Stimulated activated CD8-positive, alpha-beta memory T cell treated with anti-CD3 and anti-CD28 coated beads, Interleukin-7, amount 100 ng/mL, for 4 hours (primary cell): ENCODE data around the gene ATG2B.

Experiments
- DNase-seq, 2 donors: peaks; one replicate each; pipeline ENCODE4 v3.0.0-alpha.2; 2020; ENCODE audit warnings: low read depth in 2 of 2

The ATG2B gene, protein sequence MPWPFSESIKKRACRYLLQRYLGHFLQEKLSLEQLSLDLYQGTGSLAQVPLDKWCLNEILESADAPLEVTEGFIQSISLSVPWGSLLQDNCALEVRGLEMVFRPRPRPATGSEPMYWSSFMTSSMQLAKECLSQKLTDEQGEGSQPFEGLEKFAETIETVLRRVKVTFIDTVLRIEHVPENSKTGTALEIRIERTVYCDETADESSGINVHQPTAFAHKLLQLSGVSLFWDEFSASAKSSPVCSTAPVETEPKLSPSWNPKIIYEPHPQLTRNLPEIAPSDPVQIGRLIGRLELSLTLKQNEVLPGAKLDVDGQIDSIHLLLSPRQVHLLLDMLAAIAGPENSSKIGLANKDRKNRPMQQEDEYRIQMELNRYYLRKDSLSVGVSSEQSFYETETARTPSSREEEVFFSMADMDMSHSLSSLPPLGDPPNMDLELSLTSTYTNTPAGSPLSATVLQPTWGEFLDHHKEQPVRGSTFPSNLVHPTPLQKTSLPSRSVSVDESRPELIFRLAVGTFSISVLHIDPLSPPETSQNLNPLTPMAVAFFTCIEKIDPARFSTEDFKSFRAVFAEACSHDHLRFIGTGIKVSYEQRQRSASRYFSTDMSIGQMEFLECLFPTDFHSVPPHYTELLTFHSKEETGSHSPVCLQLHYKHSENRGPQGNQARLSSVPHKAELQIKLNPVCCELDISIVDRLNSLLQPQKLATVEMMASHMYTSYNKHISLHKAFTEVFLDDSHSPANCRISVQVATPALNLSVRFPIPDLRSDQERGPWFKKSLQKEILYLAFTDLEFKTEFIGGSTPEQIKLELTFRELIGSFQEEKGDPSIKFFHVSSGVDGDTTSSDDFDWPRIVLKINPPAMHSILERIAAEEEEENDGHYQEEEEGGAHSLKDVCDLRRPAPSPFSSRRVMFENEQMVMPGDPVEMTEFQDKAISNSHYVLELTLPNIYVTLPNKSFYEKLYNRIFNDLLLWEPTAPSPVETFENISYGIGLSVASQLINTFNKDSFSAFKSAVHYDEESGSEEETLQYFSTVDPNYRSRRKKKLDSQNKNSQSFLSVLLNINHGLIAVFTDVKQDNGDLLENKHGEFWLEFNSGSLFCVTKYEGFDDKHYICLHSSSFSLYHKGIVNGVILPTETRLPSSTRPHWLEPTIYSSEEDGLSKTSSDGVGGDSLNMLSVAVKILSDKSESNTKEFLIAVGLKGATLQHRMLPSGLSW (N-terminal part only)

DNA sequence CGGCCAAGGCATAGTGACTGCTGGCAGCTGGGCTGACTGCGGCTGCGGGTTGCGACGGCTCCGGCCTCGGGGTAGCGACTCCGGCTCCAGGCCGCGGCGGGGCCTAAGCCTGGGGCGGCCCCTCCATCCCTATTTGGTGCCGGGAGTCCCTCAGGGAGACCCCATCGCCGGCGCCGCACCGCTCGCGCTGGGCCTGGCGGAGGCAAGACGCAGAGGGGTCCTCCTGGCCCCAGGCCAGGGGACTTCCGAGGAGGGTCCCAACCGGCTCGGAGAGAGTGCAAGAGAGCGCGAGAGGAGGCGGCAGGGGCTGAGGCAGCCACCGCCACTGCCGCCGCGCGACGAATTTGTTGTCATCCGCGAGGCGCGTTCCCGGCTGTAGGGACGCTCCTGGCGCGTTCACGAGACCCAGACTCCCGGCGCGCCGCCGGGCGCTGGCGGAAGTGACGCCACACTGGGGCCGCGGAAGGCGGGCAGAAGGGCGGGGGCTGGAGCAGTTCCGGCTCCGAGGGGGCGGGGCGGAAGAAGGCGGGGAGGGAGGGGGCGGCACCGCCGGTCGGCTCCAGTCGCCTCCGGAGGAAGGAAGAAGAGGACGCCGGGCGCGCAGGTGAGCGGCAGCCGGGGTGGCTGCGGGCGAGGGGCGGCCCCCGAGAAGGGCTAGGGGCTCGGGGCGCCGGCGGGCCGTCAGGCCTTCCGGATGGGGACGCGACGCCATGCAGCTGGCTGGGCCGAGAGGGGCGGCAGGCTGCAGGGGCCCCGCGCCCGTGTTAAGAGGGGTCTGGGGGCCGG, at the start of gene ATG2B, which contains the start of gene GSKIP:
Gene ATG2B, minus strand, starts transcription at position 377 of the 786 bp plus-strand sequence. Its CDS starts 365 bp downstream, at position 12.
Gene GSKIP, plus strand, starts transcription at position 562 of the 786 bp plus-strand sequence. CDS start 18,722 bp downstream, outside the sequence.
- peak; percentile 90 to 95 for DNase-seq

DNA sequence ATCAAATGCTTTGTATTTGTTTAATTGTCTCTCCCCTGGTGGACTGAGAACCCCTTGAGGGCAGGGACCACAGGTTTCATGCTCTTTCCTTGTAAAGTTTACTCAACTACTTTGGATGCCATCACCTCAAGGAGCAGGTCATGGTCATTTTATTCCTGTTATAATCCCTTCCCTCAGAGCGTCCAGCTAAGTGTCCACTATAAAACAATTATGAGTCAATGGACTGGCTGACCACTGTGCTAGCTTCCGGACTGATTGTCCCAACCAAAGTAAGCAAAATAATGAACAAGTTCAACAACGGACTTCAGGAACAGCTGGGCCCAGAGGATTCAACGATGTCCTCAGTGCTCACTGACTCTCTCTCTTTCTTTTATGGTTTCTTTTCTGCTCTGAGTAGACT, 47.0 kb upstream of the ATG2B start:
- no peak for DNase-seq

DNA sequence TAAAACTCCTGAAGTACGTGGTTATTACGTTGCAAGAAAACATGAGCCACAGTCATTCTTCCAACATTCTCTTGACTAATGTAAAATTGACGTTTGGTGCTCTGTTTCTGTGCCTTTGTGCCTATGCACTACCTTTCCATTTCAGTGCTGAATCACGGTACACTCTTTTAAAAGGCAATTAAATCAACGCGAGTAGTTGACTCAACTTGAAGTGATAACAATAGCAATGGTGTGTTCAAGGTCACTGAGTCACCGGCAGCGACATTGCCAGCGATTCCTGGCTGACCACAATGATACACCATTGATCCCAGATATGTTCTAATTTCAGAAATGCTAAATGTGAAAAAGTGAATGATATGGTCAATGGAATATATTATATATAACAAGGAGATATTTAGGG, 46.6 kb upstream of the ATG2B start:
- DNase-seq = no peak

DNA sequence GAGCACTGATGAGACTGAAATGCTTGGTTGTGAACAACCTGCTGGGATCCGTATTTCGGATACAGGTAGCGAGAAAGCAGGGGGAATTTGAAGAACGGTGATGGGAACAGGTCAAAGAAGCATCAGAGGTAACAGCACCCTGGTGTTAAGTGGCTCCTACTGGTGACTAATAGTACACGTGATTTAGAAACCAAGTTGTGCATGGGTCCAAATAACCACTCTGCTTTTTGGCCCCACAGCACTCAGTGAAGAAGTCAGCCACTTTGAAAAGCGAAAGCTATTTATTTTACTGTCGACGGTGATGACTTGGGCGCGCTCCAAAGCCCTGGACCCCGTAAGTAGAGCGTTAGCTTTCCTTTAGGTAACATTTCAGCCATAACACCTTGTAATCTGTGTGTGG, 45.5 kb upstream of the ATG2B start:
- DNase-seq = no peak

DNA sequence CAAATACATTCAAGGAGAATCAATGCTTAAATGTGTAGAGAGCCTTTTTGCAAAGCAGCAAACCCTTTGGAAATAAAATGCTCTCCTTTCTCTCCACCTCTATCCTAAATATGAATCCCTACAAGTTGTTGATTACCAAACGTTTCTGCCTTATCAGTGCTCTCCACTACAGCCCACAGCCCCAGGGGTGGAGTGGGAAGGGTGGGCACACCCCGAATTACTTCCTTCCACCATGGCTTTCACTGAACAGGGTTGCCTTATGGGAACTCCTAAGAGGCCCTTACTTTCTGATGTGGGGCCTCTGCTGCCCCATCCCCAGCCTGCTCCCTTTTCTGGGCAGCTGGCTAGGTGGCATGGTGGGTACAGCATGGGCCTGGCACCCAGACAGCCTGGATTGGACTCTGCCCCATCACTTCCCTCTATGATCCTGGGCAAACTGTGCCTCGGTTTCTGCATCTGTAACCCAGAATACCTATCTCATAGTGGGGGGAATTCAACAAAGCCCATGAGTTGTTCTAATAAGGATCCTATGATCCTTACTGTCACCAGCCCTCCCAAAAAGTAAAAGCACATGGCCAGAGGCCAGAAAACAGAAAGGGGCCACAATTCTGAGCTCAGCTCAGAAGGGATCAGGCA, 44.9 kb upstream of the ATG2B start:
- DNase-seq = no peak

DNA sequence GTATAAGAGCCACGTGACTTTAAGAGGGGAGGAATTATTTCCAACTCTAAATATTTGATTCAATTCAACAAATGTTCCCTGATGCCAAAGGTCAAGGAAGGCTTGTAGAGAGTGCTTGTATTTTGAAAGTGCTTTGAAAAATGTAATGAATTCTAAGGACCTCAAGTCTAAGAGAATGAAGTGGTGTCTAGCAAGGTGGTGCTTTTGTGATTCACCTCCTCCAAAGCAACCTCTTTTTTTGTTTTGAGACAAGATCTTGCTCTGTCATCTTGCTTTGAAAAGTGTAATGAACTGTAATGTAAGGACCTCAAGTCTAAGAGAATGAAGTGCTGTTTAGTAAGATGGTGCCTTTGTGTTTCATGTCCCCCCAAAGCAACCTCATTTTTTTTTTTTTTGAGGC, 42.5 kb upstream of the ATG2B start:
- DNase-seq = no peak

DNA sequence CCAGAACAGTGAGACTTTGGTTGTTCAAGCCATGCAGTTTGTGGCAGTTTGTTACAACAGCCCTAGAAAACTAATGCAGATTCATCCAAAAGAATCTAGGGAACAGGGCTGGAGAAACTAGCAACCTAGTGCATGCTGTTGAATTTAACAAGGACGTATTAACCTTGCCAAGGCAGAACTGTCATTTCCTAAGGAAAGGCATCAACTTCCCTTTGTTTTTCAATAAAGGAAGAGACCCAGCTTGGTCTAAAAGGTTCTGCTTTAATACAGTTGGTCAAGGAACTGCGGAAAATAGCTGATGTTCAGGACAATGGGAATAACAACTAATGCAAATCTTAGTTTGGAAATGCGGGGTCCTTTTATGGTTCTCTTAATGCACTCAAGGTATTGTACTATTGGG, 40.3 kb upstream of the ATG2B start:
- no peak for DNase-seq

DNA sequence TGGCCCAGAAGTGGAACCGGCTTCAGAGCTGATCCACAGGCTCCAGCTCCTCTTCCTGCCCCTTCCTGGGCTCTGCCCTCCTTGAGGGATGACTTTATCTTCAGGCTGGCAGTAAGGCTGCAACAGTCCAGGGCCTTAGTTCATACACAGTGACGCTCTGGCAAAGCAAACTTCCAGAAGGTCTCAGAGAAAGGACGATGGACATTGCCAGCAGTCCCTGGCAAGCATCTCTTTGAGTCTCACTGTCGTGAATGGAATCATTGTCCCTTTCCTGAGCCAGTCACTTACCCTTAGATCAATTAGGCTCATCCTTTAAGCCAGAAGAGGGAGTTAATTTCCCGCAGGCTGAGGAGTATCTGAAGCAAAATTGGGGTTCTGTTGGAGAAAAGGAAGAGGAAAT, 37.4 kb upstream of the ATG2B start:
- no peak for DNase-seq

DNA sequence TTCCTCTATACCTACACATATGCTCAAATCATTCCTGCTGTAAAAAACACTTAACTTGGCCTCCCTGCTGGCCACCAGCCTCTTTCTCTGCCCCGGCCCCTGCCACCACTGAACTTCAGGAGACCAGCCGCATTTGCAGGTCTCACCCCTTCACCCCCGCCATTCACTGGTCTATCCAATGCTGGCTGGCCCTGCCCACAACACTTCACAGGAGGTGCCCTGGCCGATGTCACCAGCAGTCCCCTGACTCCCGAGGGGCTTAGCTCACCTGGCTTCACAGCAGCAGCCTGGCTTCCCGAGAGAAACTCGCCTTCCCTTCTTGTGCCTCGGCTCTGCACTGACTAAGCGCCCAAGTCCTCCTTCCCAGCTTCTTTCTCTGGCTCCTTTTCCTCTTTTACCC, 36.3 kb upstream of the ATG2B start:
- DNase-seq = no peak

DNA sequence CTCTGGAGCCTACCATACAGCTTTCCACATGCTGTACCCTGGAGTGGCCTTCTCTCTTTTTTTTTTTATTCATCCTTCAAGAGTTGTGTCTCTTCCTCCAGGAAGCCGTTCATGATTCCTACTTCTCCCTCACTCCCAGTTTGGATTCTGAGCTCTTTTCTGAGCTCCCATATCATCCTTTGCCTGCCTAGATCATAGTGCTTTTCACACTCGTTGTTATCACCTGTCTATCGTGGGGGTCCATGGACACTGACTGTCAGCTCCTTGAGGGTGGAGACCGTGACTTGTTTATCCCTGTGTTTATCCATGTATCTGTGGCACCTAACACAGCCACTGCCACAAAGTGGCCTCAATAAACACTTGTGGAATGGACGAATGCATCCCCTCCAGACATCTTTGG, 35.8 kb upstream of the ATG2B start:
- DNase-seq = no peak

DNA sequence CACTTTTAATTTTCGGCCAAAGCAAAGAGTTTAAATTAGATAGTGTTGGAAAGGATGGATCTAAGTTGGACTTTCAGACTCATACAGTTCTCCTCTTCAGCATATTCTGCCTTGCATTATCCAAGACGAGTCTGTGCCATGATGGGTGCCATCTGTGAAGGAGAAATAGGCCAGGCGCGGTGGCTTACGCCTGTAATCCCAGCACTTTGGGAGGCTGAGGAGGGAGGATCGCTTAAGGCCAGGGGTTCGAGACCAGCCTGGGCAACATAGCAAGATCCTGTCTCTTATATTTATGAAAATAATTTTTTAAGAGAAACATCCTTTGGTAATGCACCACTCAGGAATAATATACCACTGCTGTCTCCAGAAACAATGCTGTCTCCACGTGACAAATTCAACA, 35.3 kb upstream of the ATG2B start:
- no peak for DNase-seq

DNA sequence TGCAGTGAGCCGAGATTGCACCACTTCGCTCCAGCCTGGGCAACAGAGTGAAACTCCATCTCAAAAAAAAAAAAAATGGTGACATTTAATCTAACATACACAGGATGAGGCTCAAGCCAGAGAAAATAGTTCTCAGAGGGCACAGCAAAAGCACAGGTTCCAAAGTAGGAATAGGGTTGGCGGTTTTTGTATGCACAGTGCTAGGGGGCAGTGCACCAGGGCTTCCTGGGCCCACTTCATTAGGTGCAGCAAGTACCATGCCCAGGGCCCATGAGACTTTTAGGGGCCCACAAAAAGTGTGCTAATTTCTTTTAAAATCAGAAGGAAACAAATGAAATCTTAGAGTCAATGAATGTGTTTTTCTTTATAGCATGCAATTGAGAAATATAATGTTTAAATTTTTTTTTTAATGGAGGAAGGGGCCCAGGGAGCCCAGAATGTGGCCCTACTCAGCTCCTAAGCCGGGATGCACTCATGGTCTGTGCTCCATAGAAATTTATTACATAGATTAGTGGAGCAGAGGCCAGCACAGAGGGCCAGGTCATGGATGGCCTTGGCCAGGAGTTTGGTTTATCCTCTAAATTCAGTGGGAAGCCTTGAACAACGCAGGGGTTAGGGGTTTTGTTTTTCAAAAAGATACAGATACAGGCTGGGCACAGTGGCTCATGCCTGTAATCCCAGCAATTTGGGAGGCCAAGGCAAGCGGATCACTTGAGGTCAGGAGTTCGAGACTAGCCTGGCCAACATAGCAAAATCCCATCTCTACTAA, 31.1 kb upstream of the ATG2B start:
- no peak for DNase-seq

DNA sequence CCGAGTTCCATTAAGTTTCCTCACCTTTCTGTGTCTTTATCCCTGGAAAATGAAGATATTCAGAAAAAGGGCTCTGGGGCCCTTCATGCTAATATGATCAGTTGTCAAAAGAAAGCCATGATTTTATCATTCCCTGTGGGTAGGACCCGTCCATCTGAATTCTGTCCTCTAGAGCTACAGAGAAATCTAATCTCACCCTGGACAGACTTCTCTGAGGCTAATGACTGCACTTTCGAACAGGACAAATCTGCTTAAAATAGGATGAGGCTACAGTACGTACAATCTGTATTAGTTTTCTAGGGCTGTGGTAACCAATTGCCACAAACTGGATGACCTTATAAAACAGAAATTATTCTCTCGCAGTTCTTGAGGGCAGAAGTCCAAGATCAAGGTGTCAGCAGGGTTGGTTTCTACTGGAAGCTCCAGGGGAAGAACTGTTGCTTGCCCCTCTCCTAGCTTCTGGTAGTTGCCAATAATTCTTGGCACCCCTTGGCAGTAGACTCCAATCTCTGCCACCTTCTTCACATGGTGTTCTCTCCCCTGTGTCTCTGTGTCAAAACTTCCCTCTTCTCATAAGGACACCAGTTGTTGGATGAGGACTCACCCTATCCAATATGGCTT, 30.0 kb upstream of the ATG2B start:
- no peak for DNase-seq

DNA sequence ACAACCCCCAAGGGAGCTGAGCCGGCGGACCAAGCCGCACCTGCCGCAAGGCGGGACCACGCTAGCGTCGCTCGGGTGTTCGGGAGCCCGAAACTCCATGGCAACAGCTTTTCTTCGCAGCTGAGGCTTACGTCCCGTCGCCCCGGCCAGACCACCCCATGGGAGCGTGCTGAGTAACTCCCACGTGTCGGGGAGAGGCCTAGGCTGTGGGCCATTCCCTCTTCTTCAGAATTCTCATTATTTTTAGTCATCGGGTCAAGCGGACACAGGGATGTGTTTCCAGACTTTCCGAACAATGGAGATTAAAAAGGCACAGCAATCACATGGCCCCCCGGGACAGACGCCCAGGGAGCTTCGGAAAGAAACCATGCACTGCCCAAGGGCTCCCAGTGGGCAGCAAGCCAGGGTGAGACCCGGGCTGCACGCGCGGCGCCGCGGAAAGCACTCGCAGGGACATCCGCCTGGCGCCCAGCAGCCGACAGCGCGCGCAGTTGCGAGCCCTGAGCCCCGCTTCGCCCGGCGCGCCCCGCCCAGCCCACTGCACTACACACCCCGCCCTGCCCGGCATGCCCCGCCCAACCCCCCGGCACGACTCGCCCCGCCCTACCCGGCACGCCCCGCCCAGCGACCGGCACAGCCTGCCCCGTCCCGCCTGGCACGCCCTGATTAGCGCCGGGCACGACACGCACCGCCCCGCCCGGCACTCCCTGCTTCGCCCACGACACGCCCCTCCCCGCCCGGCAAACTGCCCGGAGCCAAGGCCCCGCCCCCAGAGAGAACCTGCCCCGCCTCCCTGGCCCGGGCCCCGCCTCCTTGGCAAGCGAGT, 28.4 kb upstream of the ATG2B start:
- DNase-seq = peak; percentile 98 to 99

DNA sequence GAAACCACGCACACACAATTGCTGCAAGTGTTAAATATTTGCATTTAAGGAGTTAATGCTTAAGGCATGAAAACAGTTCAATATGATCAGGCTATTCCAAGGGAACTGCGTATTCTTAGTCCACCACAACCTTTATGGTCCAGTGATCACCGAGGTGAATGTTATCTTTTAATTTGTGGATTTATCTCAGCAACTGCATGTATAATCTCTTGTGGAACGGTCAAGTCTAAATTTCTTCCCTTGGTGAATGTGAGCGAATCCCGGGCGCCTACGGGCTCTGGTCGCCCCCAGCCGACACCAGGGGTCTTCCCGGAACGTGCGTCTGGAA, 27.8 kb upstream of the ATG2B start:
- DNase-seq = no peak

DNA sequence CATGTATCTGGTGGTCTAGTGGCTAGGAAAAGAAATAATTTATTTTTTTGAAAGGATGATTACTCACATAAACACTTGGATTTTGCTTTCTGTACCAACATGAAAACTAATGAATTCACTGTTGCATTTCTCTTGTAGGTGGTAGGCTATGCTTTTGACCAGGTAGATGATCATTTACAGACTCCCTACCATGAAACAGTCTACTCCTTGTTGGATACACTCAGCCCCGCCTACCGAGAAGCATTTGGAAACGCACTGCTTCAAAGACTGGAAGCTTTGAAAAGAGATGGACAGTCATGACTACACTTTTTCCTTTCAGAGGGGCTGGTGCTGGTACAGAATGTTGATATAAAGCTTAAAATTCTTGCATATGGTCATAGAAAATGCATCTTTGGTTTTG, 22.2 kb upstream of the ATG2B start:
- DNase-seq = no peak

DNA sequence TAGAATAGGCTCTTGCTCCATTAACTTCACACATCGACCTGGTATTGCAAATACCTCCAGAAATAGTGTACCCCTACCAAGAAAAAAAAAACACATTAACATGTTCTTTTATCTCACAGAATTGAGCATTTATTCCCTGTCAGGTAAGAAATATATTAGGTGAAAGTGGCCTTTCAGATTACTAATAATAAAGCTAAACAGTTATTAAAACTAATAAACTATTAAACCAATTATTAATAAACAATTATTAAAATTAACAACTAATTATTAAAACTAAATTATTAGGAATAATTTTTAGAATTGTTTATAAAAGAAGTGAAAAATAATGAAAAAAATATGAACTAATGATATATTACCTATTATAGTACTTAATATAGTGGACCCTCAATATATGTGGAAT, 21.6 kb upstream of the ATG2B start:
- no peak for DNase-seq

DNA sequence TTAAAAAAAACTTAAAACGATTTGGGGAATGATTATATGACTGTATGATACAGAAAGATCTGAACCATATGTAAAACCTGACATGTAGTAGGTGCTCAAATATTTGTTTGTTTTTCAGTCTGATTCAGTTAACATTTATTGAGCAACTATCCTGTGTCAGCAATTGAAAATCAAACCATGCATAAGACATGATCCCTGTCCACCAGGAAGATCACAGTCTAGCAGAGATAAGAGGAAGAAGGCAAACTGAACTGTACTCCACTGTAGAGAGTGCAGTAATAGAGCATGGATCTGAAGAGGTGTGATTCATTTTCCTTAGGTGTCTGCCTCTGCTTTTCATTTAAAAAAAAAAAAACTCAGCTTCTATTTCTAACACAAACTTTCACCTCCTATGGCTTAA, 20.9 kb upstream of the ATG2B start:
- no peak for DNase-seq

DNA sequence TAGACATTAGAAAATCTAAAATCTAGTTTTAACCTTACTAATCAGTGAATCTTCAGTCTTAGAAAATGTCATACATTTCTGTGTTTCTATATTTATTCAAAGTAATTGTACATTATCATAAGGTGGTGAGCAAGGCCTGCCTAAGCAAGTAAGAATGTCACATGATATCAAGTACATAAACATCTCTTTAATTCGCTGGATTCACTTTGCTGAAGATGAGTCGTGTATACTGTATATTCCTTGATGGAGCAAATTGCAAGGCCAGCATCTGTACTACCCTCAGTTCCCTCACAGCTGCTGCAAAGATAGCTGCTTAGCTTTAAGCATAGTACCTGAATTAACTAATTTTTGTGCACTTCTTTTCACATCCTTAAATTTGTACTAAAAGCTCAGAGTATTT, 20.3 kb upstream of the ATG2B start:
- DNase-seq = no peak
